ENCODE measurements around the gene CHRM5.

The CHRM5 gene

GRCh38 chr15:34102175-34102925 is 134.1 kb downstream of the CHRM5 start:
- no peak for DNase-seq (ENCODE audit: low spot score)

GRCh38 chr15:34106423-34106822 is 138.1 kb downstream of the CHRM5 start:
- no peak for DNase-seq (ENCODE audit: low spot score)

- DNase-seq (ENCODE audit: low spot score): no peak
These were observed 139.0 kb downstream of the CHRM5 start for GRCh38 chr15:34107315-34107714.

- peak; percentile 37 for DNase-seq (ENCODE audit: low spot score)
These were observed 141.7 kb downstream of the CHRM5 start for GRCh38 chr15:34109797-34110663.

GRCh38 chr15:34111488-34111887 is 143.2 kb downstream of the CHRM5 start:
- DNase-seq (ENCODE audit: low spot score): no peak

- DNase-seq (ENCODE audit: low spot score): no peak
These were observed 145.9 kb downstream of the CHRM5 start for GRCh38 chr15:34114215-34114614.

- DNase-seq (ENCODE audit: low spot score): no peak
These were observed 146.4 kb downstream of the CHRM5 start for GRCh38 chr15:34114739-34115138.

GRCh38 chr15:34116620-34117019 is 148.3 kb downstream of the CHRM5 start:
- DNase-seq (ENCODE audit: low spot score): peak; percentile 24
